ENCODE data around the gene FGGY.
"Not testable (repeated sequence)": the region's sequence is repeated elsewhere in the genome, so short reads cannot be mapped to it uniquely, and the experiment has no call there.

FGGY gene

GRCh38 chr1:59556802-59557548 is 260.1 kb downstream of the FGGY start:
- no peak for DNase-seq

GRCh38 chr1:59557549-59557885 is 260.6 kb downstream of the FGGY start:
- no peak for DNase-seq

- DNase-seq: not testable (repeated sequence)
Observed at GRCh38 chr1:59558580-59558979, 261.7 kb downstream of the FGGY start.

GRCh38 chr1:59560807-59561450 is 264.0 kb downstream of the FGGY start:
- DNase-seq: no peak

- no peak for DNase-seq
Observed at GRCh38 chr1:59561796-59562195, 264.9 kb downstream of the FGGY start.

GRCh38 chr1:59564192-59564891 is 267.4 kb downstream of the FGGY start:
- no peak for DNase-seq

- no peak for DNase-seq
Observed at GRCh38 chr1:59565611-59566410, 268.9 kb downstream of the FGGY start.

- DNase-seq: no peak
Observed at GRCh38 chr1:59568158-59568935, 271.5 kb downstream of the FGGY start.

- DNase-seq: no peak
Observed at GRCh38 chr1:59569198-59569597, 272.3 kb downstream of the FGGY start.

GRCh38 chr1:59570524-59570923 is 273.6 kb downstream of the FGGY start:
- peak; percentile 26 for DNase-seq

- DNase-seq: no peak
Observed at GRCh38 chr1:59574085-59574484, 277.2 kb downstream of the FGGY start.

GRCh38 chr1:59577774-59578173 is 280.9 kb downstream of the FGGY start:
- no peak for DNase-seq

- no peak for DNase-seq
Observed at GRCh38 chr1:59579222-59579621, 282.3 kb downstream of the FGGY start.

- no peak for DNase-seq
Observed at GRCh38 chr1:59580257-59580656, 283.4 kb downstream of the FGGY start.

- not testable (repeated sequence) for DNase-seq
Observed at GRCh38 chr1:59592410-59592809, 295.5 kb downstream of the FGGY start.

- no peak for DNase-seq
Observed at GRCh38 chr1:59592924-59593323, 296.0 kb downstream of the FGGY start.

- no peak for DNase-seq
Observed at GRCh38 chr1:59593798-59594790, 297.2 kb downstream of the FGGY start.

GRCh38 chr1:59595774-59596173 is 298.9 kb downstream of the FGGY start:
- no peak for DNase-seq

GRCh38 chr1:59596432-59596831 is 299.5 kb downstream of the FGGY start:
- no peak for DNase-seq

- no peak for DNase-seq
Observed at GRCh38 chr1:59596956-59597355, 300.1 kb downstream of the FGGY start.
